Esophagus muscularis mucosa (tissue), 4 donors: ENCODE data around the gene CDNF. TPM values are rescaled to one million over a fixed set of nuclear protein-coding genes. Genes with fewer than 3 reads are reported as not detected.
A peak's percentile ranks its signal among the peaks of the same experiment; 100 is the strongest.

Experiments
- DNase-seq: peaks from one replicate; pipeline ENCODE4 v3.0.0-alpha.2; 2017; ENCODE audit errors: extremely low spot score
- H3K27ac ChIP-seq, 4 donors: fragments of 200-600 bp; sonication (generic); replicated peaks in 1 of 4; 1 replicate in 3 of 4; 2 replicates in 1 of 4; pipeline ENCODE4 v1.5.1; 2016 to 2019; ENCODE audit warnings: mild to moderate bottlenecking in 1 of 4
- H3K27me3 ChIP-seq, 4 donors: fragments of 200-600 bp; sonication (generic); one replicate each; pipeline versions ENCODE4 v1.5.1 to v1.6.0; 2016 to 2019
- H3K36me3 ChIP-seq, 4 donors: fragments of 200-600 bp; sonication (generic); one replicate each; pipeline ENCODE4 v1.5.1; 2016 to 2019
- H3K4me1 ChIP-seq, 4 donors: fragments of 200-600 bp; sonication (generic); one replicate each; pipeline ENCODE4 v1.5.1; 2016 to 2019
- H3K4me3 ChIP-seq, 4 donors: fragments of 200-600 bp; sonication (generic); 1 replicate in 2 of 4; 2 replicates in 2 of 4; pipeline ENCODE4 v1.5.1; 2016 to 2019; ENCODE audit warnings: mild to moderate bottlenecking in 4 of 4, moderate library complexity in 1 of 4
- H3K9me3 ChIP-seq, 4 donors: fragments of 200-600 bp; sonication (generic); 1 replicate in 3 of 4; 2 replicates in 1 of 4; pipeline ENCODE4 v1.5.1; 2016 to 2019
- CTCF ChIP-seq, 3 experiments: fragments of 200-600 bp in 2 of 3; fragments of 450-650 bp in 1 of 3; sonication (generic) in 2 of 3; IDR thresholded peaks; one replicate each; pipeline ENCODE4 v1.5.1; 2017 to 2019; ENCODE audit warnings: antibody characterized with exemption in 3 of 3, mild to moderate bottlenecking in 2 of 3, moderate library complexity in 1 of 3
- EP300 ChIP-seq: sonication (generic); formaldehyde crosslinking; IDR thresholded peaks from one replicate; pipeline ENCODE4 v1.6.1; 2017; ENCODE audit warnings: antibody characterized with exemption
- POLR2A ChIP-seq: fragments of 450-650 bp; IDR thresholded peaks from one replicate; pipeline ENCODE4 v1.6.1; 2017; ENCODE audit warnings: antibody characterized with exemption, moderate library complexity, mild to moderate bottlenecking, low read depth
- POLR2AphosphoS5 ChIP-seq, 2 donors: sonication (generic); formaldehyde crosslinking; IDR thresholded peaks; one replicate each; pipeline ENCODE4 v1.6.1; 2017; ENCODE audit warnings: antibody characterized with exemption in 2 of 2
- WGBS: methylation state at CpG from one replicate; pipeline ENCODE4 v1.1.5; 2018; 5-methylcytosine and 5-hydroxymethylcytosine counted together
- intact Hi-C: fragments of 100-400 bp; cut with DNase I; formaldehyde crosslinking; loops from one replicate; pipeline ENCODE4 v1.15.1; 2023
- total RNA-seq, 4 donors: library from RNA; depleted of rRNA; stranded (reverse); fragments of >200 nt; gene quantifications; one replicate each; pipeline versions ENCODE4 v1.1.0 to v1.2.1, GENCODE V29; 2016

CDNF gene
- total RNA-seq, 4 donors from 2014 or later: 0.45 to 3.7 (median 0.67) TPM

GRCh38 chr10:14840178-14840577 is 2.3 kb upstream of the CDNF start:
- Histone ChIP-seq H3K27me3 (no peaks in the 10 kb centered on the region), H3K27ac (no peak overlapping the region), H3K9me3 (no peaks in the 10 kb centered on the region), H3K36me3 (peaks cover 19 to 46% (median 40%) of the 10 kb centered on the region in 4 donors), H3K4me1 (peaks cover 17 to 22% (median 19%) of the 10 kb centered on the region in 4 donors), H3K4me3 (no peak overlapping the region)
- no peak for DNase-seq
- TF ChIP-seq POLR2A: no peak
- TF ChIP-seq CTCF (IDR thresholded peaks at IDR 0.05): no peak
- no peak for TF ChIP-seq EP300
- no peak for TF ChIP-seq POLR2AphosphoS5 (IDR thresholded peaks at IDR 0.05)
- WGBS: 86% methylated on average over 2 of the region's 2 CpGs
- intact Hi-C loops: no loop called here

GRCh38 chr10:14839305-14839695 is 1.5 kb upstream of the CDNF start:
- Histone ChIP-seq H3K27ac (peak overlapping the region; percentile 95 to 96 (median 96)), H3K4me1 (peaks cover 17 to 22% (median 19%) of the 10 kb centered on the region in 4 donors), H3K36me3 (peaks cover 19 to 37% (median 32%) of the 10 kb centered on the region in 4 donors), H3K9me3 (no peaks in the 10 kb centered on the region), H3K27me3 (no peaks in the 10 kb centered on the region), H3K4me3 (peak overlapping the region; percentile 71 to 97 (median 84))
- TF ChIP-seq POLR2AphosphoS5 (IDR thresholded peaks at IDR 0.05): no peak
- no peak for TF ChIP-seq CTCF (IDR thresholded peaks at IDR 0.05)
- no peak for TF ChIP-seq POLR2A
- TF ChIP-seq EP300: no peak
- no peak for DNase-seq
- 16% methylated on average over 14 of the region's 14 CpGs for WGBS
- intact Hi-C loops: loop anchor here (5.0 kb wide), 3 partner anchors 38 to 237 kb away; partner anchors contain the start of gene SUV39H2

- Histone ChIP-seq H3K27ac (peak overlapping the region; percentile 95 to 96 (median 96)), H3K36me3 (peaks cover 19 to 32% (median 27%) of the 10 kb centered on the region in 4 donors), H3K9me3 (no peaks in the 10 kb centered on the region), H3K27me3 (no peaks in the 10 kb centered on the region), H3K4me1 (peaks cover 17 to 22% (median 19%) of the 10 kb centered on the region in 4 donors), H3K4me3 (peak overlapping the region; percentile 71 to 97 (median 84))
- WGBS: 0% methylated on average over 22 of the region's 60 CpGs
- no peak for TF ChIP-seq POLR2AphosphoS5 (IDR thresholded peaks at IDR 0.05)
- TF ChIP-seq CTCF (IDR thresholded peaks at IDR 0.05): no peak
- TF ChIP-seq POLR2A: no peak
- TF ChIP-seq EP300: no peak
- intact Hi-C loops: loop anchor here (5.0 kb wide), 3 partner anchors 39 to 236 kb away; partner anchors contain the start of gene SUV39H2
- DNase-seq: peak; percentile 90
Observed at GRCh38 chr10:14838582-14839304, 906 bp upstream of the CDNF start.

- H3K4me3 ChIP-seq: peak overlapping the region; percentile 71 to 97 (median 84)
- H3K36me3 ChIP-seq: peaks cover 6 to 16% (median 11%) of the 10 kb centered on the region in 4 donors
- WGBS: 21% methylated on average over 14 of the region's 14 CpGs
- H3K9me3 ChIP-seq: no peaks in the 10 kb centered on the region
- no peak for TF ChIP-seq POLR2A
- TF ChIP-seq CTCF (IDR thresholded peaks at IDR 0.05): no peak
- TF ChIP-seq POLR2AphosphoS5 (IDR thresholded peaks at IDR 0.05): no peak
- TF ChIP-seq EP300: no peak
- DNase-seq: no peak
- no peaks in the 10 kb centered on the region for H3K27me3 ChIP-seq
- H3K27ac ChIP-seq: peak overlapping the region; percentile 95 to 96 (median 96)
- intact Hi-C loops: loop anchor here (5.0 kb wide), 3 partner anchors 40 to 235 kb away; partner anchors contain the start of gene SUV39H2
- H3K4me1 ChIP-seq: peaks cover 17 to 22% (median 19%) of the 10 kb centered on the region in 4 donors
Observed at GRCh38 chr10:14837003-14837756, 657 bp downstream of the CDNF start.
